ENCODE results near the gene IFI6.
"Not testable (repeated sequence)": the region's sequence is repeated elsewhere in the genome, so short reads cannot be mapped to it uniquely, and the experiment has no call there.

IFI6 gene

GRCh38 chr1:27671964-27672749 lies at the start of gene IFI6:
TSS of gene IFI6 (minus strand) at chr1:27672192. CDS start at chr1:27669314, 2,878 bp downstream.
- FAIRE-seq: peak; percentile 98

- FAIRE-seq: no peak
Observed at GRCh38 chr1:27719286-27720251, 47.6 kb upstream of the IFI6 start.

DNA sequence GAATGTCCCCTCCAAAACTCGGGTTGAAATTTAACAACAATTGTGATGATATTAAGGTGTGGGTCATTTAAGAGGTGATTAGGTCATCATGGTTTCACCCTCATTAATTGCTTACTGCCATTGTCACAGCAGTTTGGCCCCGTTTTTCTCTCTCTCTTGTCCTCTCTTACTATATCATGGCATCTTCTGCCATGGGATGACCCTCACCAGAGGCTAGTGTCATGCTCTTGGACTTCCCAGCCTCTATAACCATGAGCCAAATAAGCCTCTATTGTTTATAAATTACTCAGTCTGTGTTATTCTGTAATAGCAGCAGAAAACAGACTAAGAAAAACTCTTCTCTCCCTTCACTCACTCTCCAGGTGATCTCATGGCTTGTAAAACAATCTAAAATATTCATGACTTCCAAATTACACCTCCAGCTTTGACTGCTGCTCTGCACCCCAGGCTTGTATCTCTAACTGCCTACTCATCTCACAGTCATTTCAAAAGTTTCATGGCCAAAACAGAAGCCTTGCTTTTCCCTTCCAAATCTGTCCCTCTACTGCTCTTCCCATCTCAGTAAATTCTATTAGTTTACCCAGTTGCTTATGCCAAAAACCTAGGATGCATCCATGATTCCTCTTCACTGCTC lies 44.4 kb upstream of the IFI6 start:
- FAIRE-seq: no peak

- FAIRE-seq: no peak
Observed at GRCh38 chr1:27713869-27714513, 42.0 kb upstream of the IFI6 start.

- no peak for FAIRE-seq
Observed at GRCh38 chr1:27713139-27713725, 41.2 kb upstream of the IFI6 start.

- peak; percentile 14 for FAIRE-seq
Observed at GRCh38 chr1:27710574-27710973, 38.6 kb upstream of the IFI6 start.

- FAIRE-seq: no peak
Observed at GRCh38 chr1:27705545-27705944, 33.6 kb upstream of the IFI6 start.

- FAIRE-seq: no peak
Observed at GRCh38 chr1:27704958-27705357, 33.0 kb upstream of the IFI6 start.

GRCh38 chr1:27696835-27697234 lies 24.8 kb upstream of the IFI6 start:
- not testable (repeated sequence) for FAIRE-seq

- FAIRE-seq: no peak
Observed at GRCh38 chr1:27690183-27690582, 18.2 kb upstream of the IFI6 start.

DNA sequence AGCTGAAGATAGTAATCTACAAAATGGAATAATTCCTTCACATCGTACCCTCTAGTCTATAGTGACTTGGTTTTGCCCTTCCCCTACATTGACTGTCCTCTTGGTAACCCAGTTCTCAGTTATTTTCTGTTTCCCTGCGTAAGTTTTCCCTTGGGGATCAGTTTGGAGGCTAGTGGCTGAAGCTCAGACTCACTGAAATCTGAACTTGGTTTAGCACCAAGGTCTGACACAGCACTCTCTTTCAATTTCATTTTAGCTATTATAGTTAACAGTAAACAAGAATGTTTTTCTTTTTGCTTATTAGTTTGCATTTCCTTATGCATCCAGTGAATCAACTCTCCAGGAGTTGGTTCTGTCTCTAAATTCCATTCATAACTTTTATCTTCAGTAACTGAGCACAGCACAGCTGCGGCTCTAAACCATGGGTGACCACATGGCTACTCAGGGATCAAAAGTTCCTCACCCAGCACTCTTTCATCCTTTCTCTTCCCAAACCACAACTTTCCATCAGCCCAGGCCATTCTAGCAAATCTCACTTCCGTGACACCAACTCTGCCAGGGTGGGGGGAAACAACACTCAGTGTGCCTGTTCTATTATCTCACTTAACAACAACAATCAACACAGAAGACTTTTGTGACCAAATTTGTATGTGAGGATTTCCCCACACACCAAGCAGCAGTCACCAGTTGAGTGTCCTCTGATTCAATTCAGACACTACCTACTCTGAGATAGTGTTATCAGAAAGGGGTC lies 17.6 kb upstream of the IFI6 start:
- FAIRE-seq: no peak

DNA sequence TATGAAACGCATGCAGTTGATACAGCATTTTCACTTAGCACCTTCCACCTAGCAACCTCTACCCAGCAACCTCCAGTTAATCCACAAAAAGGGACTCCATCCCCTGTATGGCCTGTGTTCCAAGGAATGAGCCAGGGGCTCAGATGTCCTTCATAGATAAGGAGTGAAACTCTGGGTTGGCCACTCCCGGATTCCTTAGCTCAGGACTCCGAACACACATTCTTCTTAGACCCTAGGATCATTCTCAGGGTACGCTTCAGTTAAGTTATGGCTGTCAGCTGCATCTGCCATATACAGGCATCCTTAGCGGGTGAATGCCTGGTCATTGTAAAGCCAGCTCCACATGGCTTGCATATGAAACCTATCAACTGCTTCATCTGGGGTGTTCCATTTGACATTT lies 15.9 kb upstream of the IFI6 start:
- no peak for FAIRE-seq

DNA sequence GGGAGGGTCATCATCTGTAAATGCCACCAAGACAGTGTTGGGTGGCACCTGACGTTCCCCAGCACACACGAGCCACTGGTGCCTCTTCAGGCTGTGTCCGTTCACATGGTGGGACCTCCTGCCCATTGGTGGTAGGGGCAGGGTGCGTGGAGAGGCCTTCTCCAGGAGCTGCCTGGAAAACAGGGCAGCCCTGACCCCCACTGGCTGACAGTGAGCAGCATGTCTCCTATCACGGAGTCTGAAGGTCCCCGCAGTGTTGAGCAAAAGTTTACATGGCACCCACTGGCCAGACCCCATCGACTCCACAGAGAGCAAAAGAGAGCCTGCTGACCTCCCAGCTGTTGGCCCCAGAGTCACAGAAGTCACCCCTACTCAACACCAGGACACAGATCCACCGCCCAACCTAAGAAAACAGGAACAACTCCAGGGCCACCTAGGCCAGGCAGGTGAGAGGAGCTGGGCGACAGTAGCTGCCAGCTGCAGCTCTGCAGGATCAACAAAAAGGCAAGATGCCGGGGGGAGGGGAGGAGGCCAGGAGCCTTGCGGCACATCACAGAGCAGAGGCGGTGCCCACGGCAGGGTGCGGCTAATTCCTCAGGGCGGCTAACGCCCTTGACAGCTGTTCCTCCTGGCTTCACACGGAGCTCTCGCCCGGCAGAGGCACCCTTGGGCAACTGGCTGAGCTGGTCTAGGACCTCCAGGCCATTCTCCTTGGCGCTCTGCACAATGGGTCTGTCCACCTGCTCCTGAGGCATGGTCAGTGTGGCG lies 14.4 kb upstream of the IFI6 start:
- no peak for FAIRE-seq

DNA sequence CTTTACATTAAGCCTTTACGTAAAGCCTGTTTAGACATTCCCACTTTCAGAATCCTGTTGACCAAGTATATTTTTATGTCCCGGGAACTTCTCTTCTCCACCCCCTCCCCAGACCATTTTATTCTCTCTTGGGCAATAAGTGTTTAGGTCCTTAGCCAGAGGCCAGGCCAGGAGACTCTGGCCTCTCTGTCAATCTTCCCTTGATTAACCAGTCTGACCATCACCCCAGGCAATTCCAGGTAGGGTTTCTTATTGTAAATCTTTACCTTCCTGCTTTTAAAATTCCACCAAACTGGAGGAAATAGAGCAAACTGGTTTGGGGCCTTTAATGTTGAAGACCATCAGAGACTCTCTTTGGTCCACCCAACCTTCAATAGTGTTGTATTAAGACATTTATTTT lies 12.2 kb upstream of the IFI6 start:
- no peak for FAIRE-seq

GRCh38 chr1:27682351-27682944 lies 10.5 kb upstream of the IFI6 start:
- FAIRE-seq: no peak

GRCh38 chr1:27681580-27681979 lies 9.6 kb upstream of the IFI6 start:
- not testable (repeated sequence) for FAIRE-seq

- not testable (repeated sequence) for FAIRE-seq
Observed at GRCh38 chr1:27680225-27680791, 8.3 kb upstream of the IFI6 start.

DNA sequence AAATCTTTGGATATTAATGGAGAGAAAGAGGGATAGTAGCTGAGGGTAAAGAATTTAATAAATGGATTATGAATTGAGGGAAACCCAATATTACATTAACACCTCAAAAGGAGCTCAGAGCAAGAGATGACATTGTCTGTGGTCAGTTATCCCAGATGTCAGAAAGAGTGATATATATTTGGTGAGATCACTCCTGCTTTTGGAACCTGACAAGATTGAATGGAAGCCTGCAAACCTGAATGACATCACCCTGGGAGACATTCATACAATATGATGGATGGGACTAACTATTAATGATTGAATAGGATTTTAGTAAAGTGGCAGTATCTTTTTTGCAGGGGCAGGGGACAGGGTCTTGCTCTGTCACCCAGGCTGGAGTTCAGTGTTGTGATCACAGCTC lies 6.8 kb upstream of the IFI6 start:
- no peak for FAIRE-seq

GRCh38 chr1:27676410-27676809 lies 4.4 kb upstream of the IFI6 start:
- no peak for FAIRE-seq

DNA sequence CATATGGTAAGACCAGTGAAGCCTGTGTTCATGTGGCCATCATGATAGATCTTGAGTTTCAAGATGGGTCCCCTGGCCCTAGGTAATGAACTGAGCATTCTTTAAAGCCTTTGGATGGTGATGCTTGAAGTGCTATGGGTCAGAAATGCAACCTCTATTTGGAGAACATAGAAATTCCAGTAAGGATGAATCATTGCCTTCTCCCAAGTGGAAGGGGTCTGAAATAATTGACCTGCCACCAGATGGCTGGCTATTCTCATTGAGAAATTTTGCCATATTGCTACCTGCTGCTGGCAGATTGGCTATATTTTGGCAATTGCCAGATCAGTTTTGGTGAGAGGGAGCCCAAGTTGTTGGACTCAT lies 739 bp upstream of the IFI6 start:
- no peak for FAIRE-seq
